HUES6 (cell line): ENCODE data around the gene INSYN1.

Experiments used
- H3K27ac ChIP-seq: 2 replicates; pipeline ENCODE4 v1.7.0; 2013; ENCODE audit warnings: low read depth, mild to moderate bottlenecking, low read length, inconsistent platforms
- H3K27me3 ChIP-seq: 2 replicates; pipeline ENCODE4 v1.6.1; 2013; ENCODE audit warnings: low read length; ENCODE audit not compliant: control insufficient read depth, insufficient read depth
- H3K36me3 ChIP-seq: 2 replicates; pipeline ENCODE4 v1.6.1; 2013; ENCODE audit warnings: low read length; ENCODE audit not compliant: control insufficient read depth, insufficient read depth
- H3K4me1 ChIP-seq: 2 replicates; pipeline ENCODE4 v1.6.1; 2013; ENCODE audit warnings: low read length; ENCODE audit not compliant: control insufficient read depth, insufficient read depth
- H3K4me3 ChIP-seq: 2 replicates; pipeline ENCODE4 v1.5.1; 2013; ENCODE audit warnings: low read depth, low read length
- H3K9ac ChIP-seq: one replicate; pipeline ENCODE4 v1.6.1; 2013; ENCODE audit warnings: mild to moderate bottlenecking, low read length
- H3K9me3 ChIP-seq: 2 replicates; pipeline ENCODE4 v1.6.1; 2013; ENCODE audit warnings: low read depth, low read length; ENCODE audit not compliant: control insufficient read depth, insufficient read depth

INSYN1 gene

DNA sequence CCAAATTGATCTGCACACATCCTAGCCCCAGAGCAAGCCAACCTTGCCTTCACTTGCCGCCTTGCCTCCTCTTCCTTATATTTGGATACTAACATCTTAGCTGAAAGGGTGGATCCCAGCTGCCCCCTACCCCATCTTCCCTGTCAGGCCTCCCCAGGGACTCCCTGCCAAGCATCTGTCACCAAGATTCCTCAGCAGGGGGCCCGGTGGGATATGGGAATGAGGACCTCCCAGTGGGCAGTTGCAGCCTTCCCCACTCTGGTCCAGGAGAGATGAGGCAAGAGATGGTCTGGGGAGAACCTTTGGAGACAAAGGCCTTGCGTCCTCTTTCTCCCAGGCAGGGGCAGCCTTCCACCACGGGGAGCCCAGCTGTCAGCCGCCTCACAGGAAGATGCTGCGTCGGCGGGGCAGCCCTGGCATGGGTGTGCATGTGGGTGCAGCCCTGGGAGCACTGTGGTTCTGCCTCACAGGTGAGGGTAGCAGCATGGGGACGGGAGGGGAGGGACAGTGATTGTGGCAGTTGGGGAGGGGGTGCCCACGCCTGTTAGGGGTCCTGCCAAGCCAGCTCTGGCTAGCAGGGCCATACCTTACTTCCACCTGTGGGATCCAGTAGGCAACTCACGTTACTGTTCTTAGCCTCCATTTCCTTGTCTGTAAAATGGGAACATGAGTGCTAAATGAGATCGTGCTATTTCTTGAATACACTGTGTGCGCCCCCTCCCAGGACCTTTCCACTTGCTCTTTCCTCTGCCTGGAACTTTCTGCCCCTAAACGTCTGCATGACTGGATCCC, 53.7 kb downstream of the INSYN1 start:
- Histone ChIP-seq H3K9ac (no peak overlapping the region), H3K36me3 (peaks cover 13% of the 10 kb centered on the region), H3K9me3 (no peaks in the 10 kb centered on the region), H3K27ac (no peak overlapping the region), H3K4me3 (no peak overlapping the region), H3K27me3 (no peaks in the 10 kb centered on the region), H3K4me1 (peaks cover 32% of the 10 kb centered on the region)

- Histone ChIP-seq H3K36me3 (0 out of 2 replicates have a peak, but pooled peaks cover 3% of the 10 kb centered on the region), H3K9me3 (no peaks in the 10 kb centered on the region), H3K9ac (peak overlapping the region; percentile 3), H3K27me3 (no peaks in the 10 kb centered on the region), H3K4me3 (no peak overlapping the region), H3K4me1 (peaks cover 39% of the 10 kb centered on the region), H3K27ac (no peak overlapping the region)
Observed at GRCh38 chr15:73697033-73697467, 56.1 kb downstream of the INSYN1 start.

- Histone ChIP-seq H3K4me1 (peaks cover 43% of the 10 kb centered on the region), H3K4me3 (no peak overlapping the region), H3K9me3 (no peaks in the 10 kb centered on the region), H3K27ac (no peak overlapping the region), H3K9ac (peak overlapping the region; percentile 3), H3K36me3 (0 out of 2 replicates have a peak, but pooled peaks cover 3% of the 10 kb centered on the region), H3K27me3 (no peaks in the 10 kb centered on the region)
Observed at GRCh38 chr15:73696641-73697001, 56.5 kb downstream of the INSYN1 start.

- Histone ChIP-seq H3K9ac (no peak overlapping the region), H3K4me3 (no peak overlapping the region), H3K27ac (no peak overlapping the region), H3K36me3 (0 out of 2 replicates have a peak, but pooled peaks cover 3% of the 10 kb centered on the region), H3K27me3 (no peaks in the 10 kb centered on the region), H3K4me1 (peaks cover 49% of the 10 kb centered on the region), H3K9me3 (no peaks in the 10 kb centered on the region)
Observed at GRCh38 chr15:73695773-73696640, 57.1 kb downstream of the INSYN1 start.

- no peak overlapping the region for H3K27ac ChIP-seq
- no peak overlapping the region for H3K9ac ChIP-seq
- H3K9me3 ChIP-seq: no peaks in the 10 kb centered on the region
- H3K4me3 ChIP-seq: no peak overlapping the region
- peaks cover 46% of the 10 kb centered on the region for H3K4me1 ChIP-seq
- H3K27me3 ChIP-seq: no peaks in the 10 kb centered on the region
- 0 out of 2 replicates have a peak, but pooled peaks cover 3% of the 10 kb centered on the region for H3K36me3 ChIP-seq
Observed at GRCh38 chr15:73694419-73694818, 58.7 kb downstream of the INSYN1 start.

DNA sequence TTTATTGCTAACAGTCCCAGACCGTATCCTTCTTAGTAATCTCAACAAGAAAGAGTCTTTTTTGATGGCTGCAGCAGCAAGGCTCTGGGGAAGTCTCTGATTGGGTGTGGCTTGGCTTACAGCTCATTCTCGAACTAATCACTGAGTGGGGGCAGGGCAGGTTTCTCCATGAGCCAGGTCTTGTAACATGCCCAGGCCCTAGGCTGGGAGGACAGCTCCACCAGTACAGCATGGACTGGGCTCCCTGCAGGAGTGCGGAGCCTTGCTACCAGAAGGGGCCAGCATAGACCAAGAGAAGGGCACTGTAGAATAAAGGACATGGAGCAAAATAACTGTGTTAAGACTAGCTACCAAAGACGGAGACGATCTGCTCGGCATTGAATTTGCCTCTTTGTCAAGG, 61.8 kb downstream of the INSYN1 start:
- peaks cover 48% of the 10 kb centered on the region for H3K4me1 ChIP-seq
- H3K27me3 ChIP-seq: no peaks in the 10 kb centered on the region
- no peaks in the 10 kb centered on the region for H3K9me3 ChIP-seq
- no peak overlapping the region for H3K9ac ChIP-seq
- no peak overlapping the region for H3K4me3 ChIP-seq
- no peaks in the 10 kb centered on the region for H3K36me3 ChIP-seq
- H3K27ac ChIP-seq: no peak overlapping the region

GRCh38 chr15:73688455-73688854, 64.7 kb downstream of the INSYN1 start:
- Histone ChIP-seq H3K36me3 (no peaks in the 10 kb centered on the region), H3K27ac (no peak overlapping the region), H3K4me1 (peaks cover 36% of the 10 kb centered on the region), H3K9me3 (no peaks in the 10 kb centered on the region), H3K9ac (no peak overlapping the region), H3K27me3 (no peaks in the 10 kb centered on the region), H3K4me3 (no peak overlapping the region)

- H3K27me3 ChIP-seq: no peaks in the 10 kb centered on the region
- peaks cover 34% of the 10 kb centered on the region for H3K4me1 ChIP-seq
- no peaks in the 10 kb centered on the region for H3K36me3 ChIP-seq
- no peak overlapping the region for H3K9ac ChIP-seq
- H3K9me3 ChIP-seq: no peaks in the 10 kb centered on the region
- H3K4me3 ChIP-seq: no peak overlapping the region
- H3K27ac ChIP-seq: no peak overlapping the region
Observed at GRCh38 chr15:73687351-73687750, 65.8 kb downstream of the INSYN1 start.

- Histone ChIP-seq H3K9ac (no peak overlapping the region), H3K27ac (no peak overlapping the region), H3K36me3 (no peaks in the 10 kb centered on the region), H3K4me3 (no peak overlapping the region), H3K9me3 (no peaks in the 10 kb centered on the region), H3K27me3 (no peaks in the 10 kb centered on the region), H3K4me1 (peaks cover 32% of the 10 kb centered on the region)
Observed at GRCh38 chr15:73686781-73687256, 66.3 kb downstream of the INSYN1 start.

GRCh38 chr15:73685981-73686380, 67.2 kb downstream of the INSYN1 start:
- Histone ChIP-seq H3K9me3 (no peaks in the 10 kb centered on the region), H3K4me3 (peak overlapping the region; percentile 92; the same call in 1 of the 2 replicates), H3K27me3 (no peaks in the 10 kb centered on the region), H3K36me3 (no peaks in the 10 kb centered on the region), H3K9ac (no peak overlapping the region), H3K27ac (no peak overlapping the region), H3K4me1 (peaks cover 29% of the 10 kb centered on the region)
